ENCODE measurements around the gene CDH13.

DNA sequence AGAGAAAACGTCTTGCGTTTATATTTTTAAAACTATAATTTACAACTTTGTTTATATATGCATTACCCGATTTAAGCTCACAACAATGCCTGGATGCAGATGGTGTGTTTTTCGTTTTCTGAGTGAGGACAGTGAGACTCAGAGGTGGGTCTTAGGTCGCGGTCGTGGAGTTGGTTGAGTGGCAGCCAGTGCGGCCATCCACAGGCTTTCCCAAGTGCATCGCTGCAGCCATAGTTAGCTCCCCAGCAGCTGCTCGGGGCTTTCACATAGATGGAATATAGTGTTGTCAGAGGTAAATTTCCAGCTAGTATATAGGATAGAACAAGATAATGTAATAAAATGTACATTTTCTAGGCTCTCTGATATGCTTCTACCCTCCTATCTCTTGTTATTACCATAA lies 417.8 kb downstream of the CDH13 start:
- no peak for TF ChIP-seq POLR2A (IDR thresholded peaks at IDR 0.05)
- TF ChIP-seq, protein P1, sequence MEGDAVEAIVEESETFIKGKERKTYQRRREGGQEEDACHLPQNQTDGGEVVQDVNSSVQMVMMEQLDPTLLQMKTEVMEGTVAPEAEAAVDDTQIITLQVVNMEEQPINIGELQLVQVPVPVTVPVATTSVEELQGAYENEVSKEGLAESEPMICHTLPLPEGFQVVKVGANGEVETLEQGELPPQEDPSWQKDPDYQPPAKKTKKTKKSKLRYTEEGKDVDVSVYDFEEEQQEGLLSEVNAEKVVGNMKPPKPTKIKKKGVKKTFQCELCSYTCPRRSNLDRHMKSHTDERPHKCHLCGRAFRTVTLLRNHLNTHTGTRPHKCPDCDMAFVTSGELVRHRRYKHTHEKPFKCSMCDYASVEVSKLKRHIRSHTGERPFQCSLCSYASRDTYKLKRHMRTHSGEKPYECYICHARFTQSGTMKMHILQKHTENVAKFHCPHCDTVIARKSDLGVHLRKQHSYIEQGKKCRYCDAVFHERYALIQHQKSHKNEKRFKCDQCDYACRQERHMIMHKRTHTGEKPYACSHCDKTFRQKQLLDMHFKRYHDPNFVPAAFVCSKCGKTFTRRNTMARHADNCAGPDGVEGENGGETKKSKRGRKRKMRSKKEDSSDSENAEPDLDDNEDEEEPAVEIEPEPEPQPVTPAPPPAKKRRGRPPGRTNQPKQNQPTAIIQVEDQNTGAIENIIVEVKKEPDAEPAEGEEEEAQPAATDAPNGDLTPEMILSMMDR (IDR thresholded peaks at IDR 0.05), result no peak
- TF ChIP-seq EP300 (IDR thresholded peaks at IDR 0.05), result no peak
